B cell (primary cell): ENCODE measurements around the gene TLNRD1. TPM values are rescaled to one million over a fixed set of nuclear protein-coding genes. Genes with fewer than 3 reads are reported as not detected.

Experiments
- ATAC-seq: fragments of 200-7000 bp; cut with Tn5 transposase; one replicate; pipeline ENCODE4 v1.10.0; 2021; ENCODE audit warnings: low read depth, mild to moderate bottlenecking, moderate number of reproducible peaks, moderate library complexity
- CTCF ChIA-PET: fragments of 350-600 bp; sonication (Branson Sonifier 250); formaldehyde crosslinking; loops from one replicate; lab custom pipeline; 2021; ENCODE audit warnings: antibody characterized with exemption, inconsistent platforms; lab: Charles Lee
- POLR2A ChIA-PET: fragments of 350-600 bp; sonication (Branson Sonifier 250); formaldehyde crosslinking; loops from one replicate; lab custom pipeline; 2021; ENCODE audit warnings: antibody characterized with exemption; lab: Charles Lee
- DNase-seq: peaks from one replicate; pipeline ENCODE4 v3.0.0; 2013
- H2AFZ ChIP-seq: 2 replicates; pipeline ENCODE4 v1.6.1; 2012; ENCODE audit warnings: mild to moderate bottlenecking, low read depth, low read length; ENCODE audit not compliant: insufficient read depth, poor library complexity, severe bottlenecking
- H3K27ac ChIP-seq, 2 donors: 1 replicate in 1 of 2; 2 replicates in 1 of 2; pipeline ENCODE4 v1.5.1; 2012 to 2013; ENCODE audit warnings: low read length in 2 of 2, mild to moderate bottlenecking in 2 of 2, moderate library complexity in 1 of 2
- H3K27me3 ChIP-seq, 4 experiments: fragments of 200-600 bp in 1 of 4; sonication (generic) in 1 of 4; replicated peaks in 1 of 4; 1 replicate in 2 of 4; 2 replicates in 2 of 4; pipeline versions ENCODE4 v1.6.1 to v1.7.0; 2013 to 2016; ENCODE audit warnings: low read length in 3 of 4, mild to moderate bottlenecking in 2 of 4, mixed read lengths in 1 of 4, moderate library complexity in 1 of 4; ENCODE audit not compliant: insufficient read depth in 4 of 4, control insufficient read depth in 3 of 4; ENCODE audit errors: control extremely low read depth in 1 of 4
- H3K36me3 ChIP-seq, 2 experiments: replicated peaks in 1 of 2; 1 replicate in 1 of 2; 2 replicates in 1 of 2; pipeline versions ENCODE4 v1.6.1 to v1.7.1; 2013; ENCODE audit warnings: low read length in 1 of 2; ENCODE audit not compliant: insufficient read depth in 2 of 2, control insufficient read depth in 1 of 2; ENCODE audit errors: control extremely low read depth in 1 of 2, extremely low read depth in 1 of 2
- H3K4me1 ChIP-seq, 2 donors: fragments of 200-600 bp in 1 of 2; sonication (generic) in 1 of 2; 1 replicate in 1 of 2; 2 replicates in 1 of 2; pipeline versions ENCODE4 v1.5.1 to v1.6.1; 2013 to 2017; ENCODE audit warnings: low read length in 2 of 2; ENCODE audit not compliant: control insufficient read depth in 2 of 2, insufficient read depth in 2 of 2
- H3K4me2 ChIP-seq: replicated peaks from 2 replicates; pipeline ENCODE3; 2012; ENCODE audit warnings: mild to moderate bottlenecking, low read depth, low read length; ENCODE audit not compliant: poor library complexity, severe bottlenecking
- H3K4me3 ChIP-seq, 5 experiments: fragments of 200-600 bp in 1 of 5; sonication (generic) in 1 of 5; 1 replicate in 3 of 5; 2 replicates in 2 of 5; pipeline versions ENCODE4 v1.5.1 to v1.7.0; 2011 to 2016; ENCODE audit warnings: low read length in 4 of 5, mild to moderate bottlenecking in 4 of 5, low read depth in 2 of 5, control low read depth in 1 of 5, moderate library complexity in 1 of 5; ENCODE audit not compliant: insufficient read depth in 1 of 5; ENCODE audit errors: control extremely low read depth in 1 of 5, extremely low read depth in 1 of 5
- H3K79me2 ChIP-seq: fragments of 200-600 bp; sonication (generic); one replicate; pipeline ENCODE4 v1.6.0; 2016; ENCODE audit warnings: low read length; ENCODE audit not compliant: control insufficient read depth, insufficient read depth
- H3K9ac ChIP-seq: fragments of 200-600 bp; sonication (generic); 2 replicates; pipeline ENCODE4 v1.6.1; 2017; ENCODE audit warnings: mild to moderate bottlenecking, low read length, moderate library complexity
- H3K9me3 ChIP-seq, 3 donors: one replicate each; pipeline versions ENCODE4 v1.6.1 to v1.7.1; 2013; ENCODE audit warnings: low read length in 2 of 3; ENCODE audit not compliant: control insufficient read depth in 2 of 3, insufficient read depth in 1 of 3; ENCODE audit errors: control extremely low read depth in 1 of 3
- H4K20me1 ChIP-seq: 2 replicates; pipeline ENCODE4 v1.6.0; 2012; ENCODE audit warnings: mild to moderate bottlenecking, low read length; ENCODE audit not compliant: insufficient read depth, control insufficient read depth, poor library complexity, severe bottlenecking
- H3K27ac Mint-ChIP-seq: one replicate; pipeline ENCODE4 v1.8.0; 2021; ENCODE audit warnings: mixed read lengths
- H3K27me3 Mint-ChIP-seq: one replicate; pipeline ENCODE4 v1.8.0; 2021; ENCODE audit warnings: mixed read lengths
- H3K4me1 Mint-ChIP-seq: one replicate; pipeline ENCODE4 v1.8.0; 2021; ENCODE audit warnings: mixed read lengths
- H3K4me3 Mint-ChIP-seq: one replicate; pipeline ENCODE4 v1.8.0; 2021; ENCODE audit warnings: mixed read lengths
- H3K9me3 Mint-ChIP-seq: one replicate; pipeline ENCODE4 v1.8.0; 2022; ENCODE audit warnings: mixed read lengths; ENCODE audit not compliant: insufficient read depth
- CTCF ChIP-seq: fragments of 200-600 bp; IDR thresholded peaks from one replicate; pipeline ENCODE4 v1.8.0; 2022; ENCODE audit warnings: antibody characterized with exemption, mild to moderate bottlenecking
- EZH2 ChIP-seq: IDR thresholded peaks from 2 replicates; pipeline ENCODE4 v1.6.1; 2012; ENCODE audit warnings: borderline replicate concordance, low read depth, mild to moderate bottlenecking, moderate library complexity, low read length; ENCODE audit not compliant: insufficient read depth, poor library complexity, severe bottlenecking
- WGBS: methylation state at CpG from one replicate; pipeline ENCODE4 v1.1.5; 2013; ENCODE audit warnings: missing lambda C conversion rate; ENCODE audit not compliant: insufficient coverage; 5-methylcytosine and 5-hydroxymethylcytosine counted together
- intact Hi-C: fragments of 100-400 bp; cut with micrococcal nuclease; formaldehyde crosslinking; loops from one replicate; pipeline ENCODE4 v1.10.0; 2022
- polyA plus RNA-seq: library from polyadenylated mRNA; depleted of rRNA; stranded (reverse); fragments of >200 nt; gene quantifications from 2 replicates; pipeline ENCODE4 v1.2.3, GENCODE V29; 2012
- total RNA-seq, 2 donors: library from RNA; stranded (reverse); fragments of 120-200 nt in 1 of 2; gene quantifications; 1 replicate in 1 of 2; 2 replicates in 1 of 2; pipeline versions ENCODE4 v1.2.3 to v1.2.4, GENCODE V29; 2013 to 2022

TLNRD1 gene
- total and polyA plus RNA-seq, 2 donors (not counting 1 experiment from before 2014, with no cell fraction given) = 11.4 to 26.7 TPM

- Histone ChIP-seq H3K79me2 (peaks cover 28% of the 10 kb centered on the region), H3K9ac (peak overlapping the region; percentile 52), H3K4me2 (peak overlapping the region; percentile 64), H3K9me3 (no peaks in the 10 kb centered on the region), H3K27ac (peak overlapping the region in 1 of 2 donors; percentile 12), H4K20me1 (peaks cover 5% of the 10 kb centered on the region), H3K4me3 (peak overlapping the region in 3 of 5 experiments; percentile 18 to 36 (median 28)), H3K4me1 (peaks cover 11 to 14% of the 10 kb centered on the region in 2 donors), H3K36me3 (no peaks in the 10 kb centered on the region), H3K27me3 (no peaks in the 10 kb centered on the region), H2AFZ (peak overlapping the region; percentile 46)
- Mint-ChIP-seq H3K27ac (peak overlapping the region; percentile 76), H3K9me3 (no peaks in the 10 kb centered on the region), H3K27me3 (no peaks in the 10 kb centered on the region), H3K4me1 (peaks cover 16% of the 10 kb centered on the region), H3K4me3 (peak overlapping the region; percentile 82)
- POLR2A ChIA-PET = no interaction called here
- peak; percentile 71 for ATAC-seq
- intact Hi-C loops = no loop called here
- 27% methylated on average over 6 of the region's 13 CpGs for WGBS
- no peak for TF ChIP-seq CTCF
- TF ChIP-seq EZH2 = no peak
- CTCF ChIA-PET = interaction anchor here (1.0 to 1.3 kb wide), 2 partner anchors 80 to 83 kb away, joined by 3 read pairs; no protein-coding TSS in a partner anchor
- DNase-seq = peak; percentile 40
These were observed 23.0 kb downstream of the TLNRD1 start for GRCh38 chr15:81023483-81024264.

- H3K36me3 ChIP-seq = no peaks in the 10 kb centered on the region
- ChIA-PET CTCF (interaction anchor here (1.0 to 1.3 kb wide), 2 partner anchors 79 to 82 kb away, joined by 3 read pairs; no protein-coding TSS in a partner anchor), POLR2A (no interaction called here)
- ATAC-seq = no peak
- Mint-ChIP-seq H3K9me3 (no peaks in the 10 kb centered on the region), H3K27ac (no peak overlapping the region), H3K4me3 (no peak overlapping the region), H3K27me3 (no peaks in the 10 kb centered on the region), H3K4me1 (peaks cover 16% of the 10 kb centered on the region)
- DNase-seq = no peak
- H4K20me1 ChIP-seq = peaks cover 5% of the 10 kb centered on the region
- no peak overlapping the region for H3K27ac ChIP-seq
- TF ChIP-seq CTCF (no peak), EZH2 (no peak)
- WGBS = 88% methylated on average over 7 of the region's 10 CpGs
- no peak overlapping the region for H3K4me3 ChIP-seq
- H3K4me2 ChIP-seq = no peak overlapping the region
- H3K9me3 ChIP-seq = no peaks in the 10 kb centered on the region
- peaks cover 27% of the 10 kb centered on the region for H3K79me2 ChIP-seq
- H3K4me1 ChIP-seq = peaks cover 11 to 14% of the 10 kb centered on the region in 2 donors
- no peaks in the 10 kb centered on the region for H3K27me3 ChIP-seq
- H2AFZ ChIP-seq = no peak overlapping the region
- intact Hi-C loops = no loop called here
- H3K9ac ChIP-seq = no peak overlapping the region
These were observed 23.6 kb downstream of the TLNRD1 start for GRCh38 chr15:81024265-81024872.
